ENCODE data around the gene PNPLA1. TPM values are rescaled to one million over a fixed set of nuclear protein-coding genes. Genes with fewer than 3 reads are reported as not detected.
A peak's percentile ranks its signal among the peaks of the same experiment; 100 is the strongest.
"Not testable (repeated sequence)": the region's sequence is repeated elsewhere in the genome, so short reads cannot be mapped to it uniquely, and the experiment has no call there.

The PNPLA1 gene
- total RNA-seq, 1 donor from 2014 or later = not detected

DNA sequence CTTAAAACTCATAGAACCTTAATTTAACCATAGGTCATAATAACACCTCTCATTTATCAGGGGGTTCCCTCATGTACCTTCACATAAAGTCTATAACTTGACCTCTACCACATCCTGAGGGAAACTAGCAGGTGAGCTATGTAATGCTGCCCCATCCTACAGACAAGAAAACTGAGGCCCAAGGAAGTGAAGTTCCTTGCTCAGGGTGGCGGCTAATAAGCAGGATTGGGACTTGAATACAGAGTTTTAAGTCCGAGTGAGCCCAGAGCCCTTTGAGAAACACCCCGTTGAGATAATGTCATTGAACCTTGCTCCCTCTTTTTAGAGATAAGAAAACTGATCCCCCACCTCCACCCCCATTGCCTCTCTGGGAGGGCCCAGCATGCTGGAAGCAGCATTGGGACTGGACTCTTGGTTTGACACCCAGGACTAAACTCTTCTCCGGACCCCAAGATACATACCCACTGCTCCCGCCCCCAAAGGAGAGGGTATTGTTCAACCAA, 66.4 kb downstream of the PNPLA1 start:
- H3K4me1 ChIP-seq = peaks cover 30% of the 10 kb centered on the region
- no peak for DNase-seq
- TF ChIP-seq, protein P1, sequence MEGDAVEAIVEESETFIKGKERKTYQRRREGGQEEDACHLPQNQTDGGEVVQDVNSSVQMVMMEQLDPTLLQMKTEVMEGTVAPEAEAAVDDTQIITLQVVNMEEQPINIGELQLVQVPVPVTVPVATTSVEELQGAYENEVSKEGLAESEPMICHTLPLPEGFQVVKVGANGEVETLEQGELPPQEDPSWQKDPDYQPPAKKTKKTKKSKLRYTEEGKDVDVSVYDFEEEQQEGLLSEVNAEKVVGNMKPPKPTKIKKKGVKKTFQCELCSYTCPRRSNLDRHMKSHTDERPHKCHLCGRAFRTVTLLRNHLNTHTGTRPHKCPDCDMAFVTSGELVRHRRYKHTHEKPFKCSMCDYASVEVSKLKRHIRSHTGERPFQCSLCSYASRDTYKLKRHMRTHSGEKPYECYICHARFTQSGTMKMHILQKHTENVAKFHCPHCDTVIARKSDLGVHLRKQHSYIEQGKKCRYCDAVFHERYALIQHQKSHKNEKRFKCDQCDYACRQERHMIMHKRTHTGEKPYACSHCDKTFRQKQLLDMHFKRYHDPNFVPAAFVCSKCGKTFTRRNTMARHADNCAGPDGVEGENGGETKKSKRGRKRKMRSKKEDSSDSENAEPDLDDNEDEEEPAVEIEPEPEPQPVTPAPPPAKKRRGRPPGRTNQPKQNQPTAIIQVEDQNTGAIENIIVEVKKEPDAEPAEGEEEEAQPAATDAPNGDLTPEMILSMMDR (IDR thresholded peaks at IDR 0.05; ENCODE audit: borderline replicate concordance) = no peak
- H3K27me3 ChIP-seq (ENCODE audit: low read depth) = peaks cover 62% of the 10 kb centered on the region
- H3K27ac ChIP-seq (replicated peaks) = no peak overlapping the region
- intact Hi-C loops (cut with micrococcal nuclease) = no loop called here
- H3K4me3 ChIP-seq = no peak overlapping the region
- no peaks in the 10 kb centered on the region for H3K36me3 ChIP-seq
- H3K9me3 ChIP-seq (replicated peaks) = no peaks in the 10 kb centered on the region

DNA sequence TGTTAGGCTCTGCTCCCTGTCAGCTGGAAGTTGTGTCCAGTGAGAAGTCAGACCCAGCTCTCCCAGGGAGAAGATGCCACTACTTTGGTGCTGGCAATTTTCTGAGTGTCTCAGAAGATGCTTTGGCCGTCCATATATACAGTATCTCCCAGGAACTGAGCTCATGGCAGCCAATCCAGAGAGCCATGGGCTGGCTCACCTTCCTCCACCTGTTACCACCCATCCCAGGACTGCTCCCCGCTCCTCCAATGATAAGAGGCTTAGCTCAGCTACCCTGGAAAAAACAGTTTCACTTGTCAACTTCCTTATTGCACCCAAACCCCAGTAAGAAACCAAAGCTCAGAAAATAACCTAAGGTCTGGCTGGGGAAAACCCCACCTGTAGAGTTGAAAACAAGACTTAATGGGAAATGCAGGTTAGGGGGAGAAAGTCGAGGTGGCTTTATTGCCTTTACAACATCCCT, 67.0 kb downstream of the PNPLA1 start, which contains the start of gene BNIP5:
TSS of gene BNIP5 (minus strand) at position 110 of the 463 bp plus-strand sequence. CDS start 6,198 bp downstream, outside the sequence.
- no peak within 1 kb of the TSS for H3K4me3 ChIP-seq
- no peak for DNase-seq
- H3K27ac ChIP-seq (replicated peaks) = no peak within 1 kb of the TSS
- TF ChIP-seq, protein P1 (IDR thresholded peaks at IDR 0.05; ENCODE audit: borderline replicate concordance) = no peak
- intact Hi-C loops (cut with micrococcal nuclease) = no loop called here
- no peaks in the 10 kb centered on the region for H3K36me3 ChIP-seq
- H3K27me3 ChIP-seq (ENCODE audit: low read depth) = peaks cover 59% of the 10 kb centered on the region
- peaks cover 30% of the 10 kb centered on the region for H3K4me1 ChIP-seq
- H3K9me3 ChIP-seq (replicated peaks) = no peaks in the 10 kb centered on the region

DNA sequence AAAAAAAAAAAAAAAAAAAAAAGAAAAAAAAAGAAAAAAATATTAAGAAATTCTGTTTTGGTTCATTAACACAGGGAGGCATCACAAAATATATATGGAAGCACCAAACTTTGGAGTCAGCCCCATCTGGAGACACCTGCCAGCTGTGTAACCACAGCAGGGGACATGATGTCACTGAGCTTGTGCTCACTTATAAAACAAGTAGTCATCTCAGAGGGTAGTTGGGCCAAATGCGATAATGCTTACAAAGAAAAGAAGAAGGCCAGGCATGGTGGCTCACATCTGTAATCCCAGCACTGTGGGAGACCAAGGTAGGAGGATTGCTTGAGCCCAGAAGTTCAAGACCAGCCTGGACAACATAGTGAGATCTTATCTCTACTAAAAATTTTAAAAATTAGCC, 68.0 kb downstream of the PNPLA1 start:
- intact Hi-C loops (cut with micrococcal nuclease) = no loop called here
- DNase-seq = no peak
- Histone ChIP-seq H3K9me3 (replicated peaks) (no peaks in the 10 kb centered on the region), H3K36me3 (no peaks in the 10 kb centered on the region), H3K4me3 (no peak overlapping the region), H3K4me1 (peaks cover 30% of the 10 kb centered on the region), H3K27ac (replicated peaks) (no peak overlapping the region), H3K27me3 (ENCODE audit: low read depth) (peaks cover 59% of the 10 kb centered on the region)
- TF ChIP-seq, protein P1 (IDR thresholded peaks at IDR 0.05; ENCODE audit: borderline replicate concordance) = no peak

DNA sequence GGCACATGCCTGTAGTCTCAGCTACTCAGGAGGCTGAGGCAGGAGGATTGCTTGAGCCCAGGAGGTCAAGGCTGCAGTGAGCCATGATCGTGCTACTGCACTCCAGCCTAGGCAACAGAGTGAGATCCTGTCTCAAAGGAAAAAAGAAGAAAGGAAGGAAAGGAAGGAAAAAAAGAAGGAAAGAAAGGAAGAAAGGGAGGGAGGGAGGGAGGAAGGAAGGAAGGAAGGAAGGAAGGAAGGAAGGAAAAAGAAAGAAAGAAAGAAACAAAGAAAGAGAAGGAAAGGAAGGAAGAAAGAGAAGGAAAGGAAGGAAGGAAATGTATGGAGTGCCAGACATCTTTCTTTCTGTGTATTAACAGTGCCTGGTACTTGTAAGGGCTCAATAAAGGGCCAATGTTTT, 68.4 kb downstream of the PNPLA1 start:
- intact Hi-C loops (cut with micrococcal nuclease); DNase-seq; H3K27ac ChIP-seq (replicated peaks); H3K4me3 ChIP-seq; H3K9me3 ChIP-seq (replicated peaks); H3K36me3 ChIP-seq: not testable (repeated sequence)
- peaks cover 59% of the 10 kb centered on the region for H3K27me3 ChIP-seq (ENCODE audit: low read depth)
- peaks cover 30% of the 10 kb centered on the region for H3K4me1 ChIP-seq

DNA sequence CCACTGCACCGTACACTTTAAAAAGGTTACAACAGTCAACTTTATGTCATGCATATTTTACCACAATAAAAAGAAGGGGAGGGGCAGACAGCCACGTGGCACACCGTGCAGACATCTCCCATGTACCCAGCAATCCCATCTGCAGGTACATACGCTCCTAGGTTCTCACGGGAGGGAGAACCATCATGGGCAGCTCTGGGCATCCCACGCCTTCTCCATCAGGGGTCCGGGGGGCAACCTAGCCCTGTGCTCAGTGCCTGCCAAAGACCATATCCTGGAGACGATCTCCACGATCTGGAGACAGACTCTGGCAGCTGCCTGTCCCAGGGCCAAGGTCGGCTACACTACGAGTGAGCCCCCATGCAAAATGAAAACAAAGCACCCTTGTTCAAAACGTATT, 69.3 kb downstream of the PNPLA1 start:
- intact Hi-C loops (cut with micrococcal nuclease) = no loop called here
- Histone ChIP-seq H3K36me3 (no peaks in the 10 kb centered on the region), H3K9me3 (replicated peaks) (no peaks in the 10 kb centered on the region), H3K4me1 (peaks cover 22% of the 10 kb centered on the region), H3K27ac (replicated peaks) (no peak overlapping the region), H3K27me3 (ENCODE audit: low read depth) (peaks cover 58% of the 10 kb centered on the region), H3K4me3 (no peak overlapping the region)
- TF ChIP-seq, protein P1 (IDR thresholded peaks at IDR 0.05; ENCODE audit: borderline replicate concordance) = no peak
- no peak for DNase-seq

DNA sequence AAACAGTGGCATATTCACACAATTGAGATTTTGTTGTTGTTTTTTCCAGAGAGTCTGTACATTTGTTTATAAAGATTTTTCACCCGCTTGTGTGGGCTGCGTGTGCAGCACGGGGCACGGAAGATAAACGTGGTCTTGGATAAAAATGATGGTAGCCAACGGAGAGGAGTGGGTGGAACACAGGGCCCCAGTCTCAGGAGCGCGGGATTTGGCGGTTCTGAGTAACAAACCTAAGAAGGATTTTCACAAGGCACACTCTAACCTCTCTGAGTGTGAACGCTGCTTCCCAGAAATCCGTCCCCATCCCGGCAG, 70.4 kb downstream of the PNPLA1 start:
- Histone ChIP-seq H3K9me3 (replicated peaks) (no peaks in the 10 kb centered on the region), H3K36me3 (no peaks in the 10 kb centered on the region), H3K4me3 (no peak overlapping the region), H3K27ac (replicated peaks) (peak overlapping the region; percentile 47), H3K4me1 (peaks cover 11% of the 10 kb centered on the region), H3K27me3 (ENCODE audit: low read depth) (peaks cover 57% of the 10 kb centered on the region)
- DNase-seq = no peak
- intact Hi-C loops (cut with micrococcal nuclease) = no loop called here
- TF ChIP-seq, protein P1 (IDR thresholded peaks at IDR 0.05; ENCODE audit: borderline replicate concordance) = no peak
